NCI-H128 (cell line): ENCODE results near the gene RHOA.

Experiments used
- DNase-seq: peaks from one replicate; lab custom pipeline; 2025; ENCODE audit not compliant: unreplicated experiment; lab: John Stamatoyannopoulos, UW

Gene RHOA

DNA sequence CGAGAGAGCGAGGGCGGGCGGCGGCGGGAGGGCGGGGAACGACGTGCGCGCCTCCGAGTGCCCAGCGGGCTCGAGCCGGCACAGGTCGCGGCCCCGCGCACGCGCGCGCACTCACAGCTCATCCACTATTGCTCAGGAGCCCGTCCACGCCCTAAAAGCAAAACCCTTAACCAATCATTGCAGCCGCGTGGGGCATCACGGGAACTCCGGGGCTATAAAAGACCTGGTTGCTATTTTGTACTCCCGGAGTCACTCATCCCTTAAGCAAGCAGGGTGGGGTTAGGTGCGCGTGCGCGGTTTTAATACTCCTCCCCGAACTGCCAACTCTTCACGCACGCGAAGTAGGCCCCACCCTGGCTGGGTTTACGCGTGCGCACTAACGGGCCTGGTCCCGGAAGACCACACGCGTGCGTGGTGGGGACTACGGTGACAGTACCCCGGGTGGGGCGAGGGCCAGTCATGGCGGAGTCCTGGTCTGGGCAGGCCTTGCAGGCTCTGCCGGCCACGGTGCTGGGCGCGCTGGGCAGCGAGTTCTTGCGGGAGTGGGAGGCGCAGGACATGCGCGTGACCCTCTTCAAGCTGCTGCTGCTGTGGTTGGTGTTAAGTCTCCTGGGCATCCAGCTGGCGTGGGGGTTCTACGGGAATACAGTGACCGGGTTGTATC is at the start of gene RHOA, which contains the start of gene TCTA:
Gene RHOA (minus strand): TSS at position 9 of the 664 bp plus-strand sequence. CDS start 36,387 bp downstream, outside the sequence.
Gene TCTA (plus strand): TSS at position 456 of the 664 bp plus-strand sequence. CDS start 4 bp downstream, at position 460.
- peak; percentile 94 for DNase-seq

GRCh38 chr3:49460956-49461355 is 49.2 kb upstream of the RHOA start:
- no peak for DNase-seq

- no peak for DNase-seq
Observed at GRCh38 chr3:49460188-49460890, 48.6 kb upstream of the RHOA start.

DNA sequence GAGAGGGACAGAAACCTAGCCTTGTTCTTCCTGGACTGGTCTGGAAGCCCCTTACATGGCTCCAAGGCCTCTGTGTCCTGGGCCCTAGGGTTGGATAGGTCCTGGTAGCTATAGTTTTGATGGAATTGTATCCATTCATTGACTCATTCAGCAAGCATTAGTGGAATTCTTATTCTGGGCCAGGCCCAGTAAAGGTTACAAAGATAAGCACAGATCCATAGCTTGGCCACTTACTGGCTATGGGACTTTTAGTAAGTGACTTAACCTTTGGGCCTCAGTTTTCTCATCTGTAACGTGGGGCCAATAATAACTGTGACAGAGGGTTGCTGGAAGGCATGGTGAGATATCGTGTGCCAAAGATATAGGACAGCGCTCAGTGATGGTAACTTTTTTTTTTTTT is 44.7 kb upstream of the RHOA start:
- DNase-seq: no peak

DNA sequence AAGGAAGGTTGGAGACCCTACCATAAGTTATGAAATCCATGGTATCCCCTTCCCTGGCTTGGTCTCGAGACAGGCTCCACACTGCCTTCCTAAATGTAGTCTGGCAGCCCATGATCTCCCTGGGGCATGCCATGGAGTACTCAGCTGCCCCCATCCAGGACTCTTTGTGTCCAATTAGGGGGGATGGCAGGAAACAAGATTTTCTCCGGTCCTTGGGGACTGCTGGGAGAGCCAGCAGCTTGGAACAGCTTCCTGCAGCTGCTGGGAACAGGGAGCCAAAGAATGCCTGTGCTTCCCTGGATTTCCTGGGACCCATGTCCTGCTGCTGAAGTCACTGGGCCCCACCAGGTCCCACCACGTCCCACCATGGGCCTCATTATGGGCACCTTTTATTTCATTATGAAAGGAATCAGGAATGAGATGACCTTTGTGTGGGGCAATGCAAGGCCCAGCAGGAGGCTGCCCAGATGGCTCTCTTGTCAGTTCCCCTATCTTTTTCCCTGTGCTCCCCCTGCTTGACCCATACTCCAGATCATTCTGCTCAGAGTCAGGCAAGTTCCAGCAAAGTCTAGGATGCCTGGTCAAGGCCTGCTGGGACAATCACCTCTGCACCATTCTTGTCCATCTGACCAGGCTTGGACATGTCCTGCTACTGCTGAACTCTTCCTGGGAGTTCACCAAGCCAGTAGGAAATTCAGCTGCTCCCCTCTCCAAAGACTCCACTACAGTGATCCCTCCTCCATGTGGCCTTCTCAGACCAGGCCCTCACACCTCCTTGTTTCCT is 43.3 kb upstream of the RHOA start:
- DNase-seq: no peak

- DNase-seq: no peak
Observed at GRCh38 chr3:49454458-49454857, 42.7 kb upstream of the RHOA start.

GRCh38 chr3:49453621-49454020 is 41.8 kb upstream of the RHOA start:
- no peak for DNase-seq

DNA sequence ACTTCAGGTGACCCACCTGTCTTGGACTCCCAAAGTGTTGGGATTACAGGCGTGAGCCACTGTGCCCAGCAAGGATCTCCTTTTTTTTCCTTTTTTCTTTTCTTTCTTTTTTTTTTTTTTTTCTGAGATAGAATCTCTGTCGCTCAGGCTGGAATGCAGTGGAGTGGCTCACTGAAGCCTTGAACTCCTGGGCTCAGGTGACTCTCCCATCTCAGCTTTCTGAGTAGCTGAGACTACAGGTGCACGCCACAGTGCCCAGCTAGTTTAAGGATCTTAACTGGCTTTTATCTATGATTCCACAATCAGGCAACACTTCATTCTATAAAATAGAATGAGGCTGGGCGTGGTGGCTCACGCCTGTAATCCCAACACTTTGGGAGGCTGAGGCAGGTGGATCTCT is 33.6 kb upstream of the RHOA start:
- no peak for DNase-seq

DNA sequence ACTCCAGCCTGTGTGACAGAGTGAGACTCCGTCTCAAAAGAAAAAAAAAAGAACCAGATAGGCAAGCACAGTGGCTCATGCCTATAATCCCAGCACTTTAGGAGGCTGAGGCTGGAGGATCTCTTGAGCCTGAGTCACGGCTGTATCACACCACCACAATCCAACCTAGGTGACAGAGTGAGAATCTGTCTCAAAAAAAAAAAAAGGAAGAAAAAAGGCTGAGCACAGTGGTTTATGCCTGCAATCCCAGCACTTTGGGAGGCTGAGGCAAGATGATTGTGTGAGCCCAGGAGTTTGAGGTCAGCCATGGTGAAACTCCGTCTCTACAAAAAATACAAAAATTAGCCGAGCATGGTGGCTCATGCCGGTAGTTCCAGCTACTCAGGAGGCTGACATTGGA is 23.0 kb upstream of the RHOA start:
- DNase-seq: no peak

DNA sequence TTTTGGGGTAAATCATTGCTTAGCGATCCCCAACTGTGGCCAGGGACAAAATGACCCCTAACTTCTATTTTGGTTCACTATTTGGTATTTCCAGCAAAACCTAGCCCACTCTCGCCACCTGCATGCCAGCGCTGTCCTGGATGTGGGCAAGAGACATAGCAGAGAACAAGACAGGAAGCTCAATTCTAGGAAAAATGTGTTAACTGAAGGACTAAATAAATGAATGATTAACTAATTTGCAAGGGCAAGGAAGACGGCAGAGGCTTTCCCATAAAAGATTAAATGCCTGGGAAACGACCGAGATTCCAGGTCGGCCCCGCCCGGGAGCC is 16.9 kb upstream of the RHOA start:
- DNase-seq: no peak

DNA sequence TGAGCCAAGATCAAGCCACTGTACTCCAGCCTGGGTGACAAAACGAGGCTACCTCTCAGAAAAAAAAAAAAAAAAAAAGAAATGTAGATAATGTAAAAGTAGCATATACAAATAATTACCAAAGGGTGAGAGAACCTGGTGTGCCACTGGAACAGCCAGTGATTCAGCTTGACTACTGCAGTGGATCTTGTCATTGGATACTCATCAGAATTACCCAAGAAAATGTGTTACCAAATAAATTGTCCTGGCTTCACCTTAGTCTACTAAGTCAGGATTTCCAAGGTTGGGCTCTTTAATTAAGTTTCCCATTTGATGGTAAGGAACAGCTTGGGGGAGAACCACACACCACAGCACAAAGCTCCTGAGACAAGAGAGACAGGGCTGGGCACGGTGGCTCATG is 15.8 kb upstream of the RHOA start:
- no peak for DNase-seq

- DNase-seq: no peak
Observed at GRCh38 chr3:49424816-49425215, 13.0 kb upstream of the RHOA start.

DNA sequence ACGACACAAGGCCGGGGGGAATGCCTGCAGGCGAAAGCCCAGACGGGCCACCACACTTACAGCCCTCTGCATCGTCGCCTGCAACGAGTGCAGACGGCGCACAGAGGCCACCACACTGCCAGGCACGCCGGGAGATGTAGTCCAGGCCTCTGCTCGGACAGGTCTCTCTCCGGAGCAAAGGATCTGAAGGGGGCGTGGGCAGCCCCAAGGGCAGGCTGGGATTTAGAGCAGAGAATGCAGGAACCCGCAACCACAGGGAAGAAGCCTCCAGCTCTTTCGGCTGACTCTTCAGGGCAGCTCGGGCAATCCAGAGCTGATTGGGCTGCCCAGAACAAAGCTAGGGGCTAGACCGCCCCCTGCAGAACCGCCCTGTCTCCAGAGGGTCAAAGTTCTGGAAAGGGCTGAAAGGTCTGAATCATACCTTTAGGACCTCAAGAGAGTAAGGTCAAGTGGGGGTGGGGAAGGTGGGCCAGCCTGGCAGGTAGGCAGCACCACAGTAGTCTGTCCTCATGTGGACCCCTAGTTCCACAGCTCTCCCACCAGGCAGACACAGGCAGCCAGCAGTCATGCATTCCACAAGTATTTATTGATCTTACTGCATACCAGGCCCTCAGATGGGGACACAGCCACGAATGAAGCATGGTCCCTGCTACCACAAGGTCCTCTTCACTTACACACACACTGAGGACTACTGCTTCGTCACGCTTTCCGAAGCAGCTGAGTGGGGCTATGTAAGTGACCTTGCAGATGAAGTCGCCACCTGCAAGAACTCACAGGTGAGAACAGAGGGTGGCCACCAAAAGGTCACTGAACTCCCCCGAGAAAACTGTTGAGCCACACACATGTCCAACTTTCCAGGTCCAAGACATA is 10.8 kb upstream of the RHOA start, which contains the start of gene AMT:
Gene AMT (minus strand): TSS at position 95 of the 870 bp plus-strand sequence. CDS start 23 bp downstream, at position 72.
- no peak for DNase-seq

- DNase-seq: no peak
Observed at GRCh38 chr3:49421890-49422378, 10.2 kb upstream of the RHOA start.

DNA sequence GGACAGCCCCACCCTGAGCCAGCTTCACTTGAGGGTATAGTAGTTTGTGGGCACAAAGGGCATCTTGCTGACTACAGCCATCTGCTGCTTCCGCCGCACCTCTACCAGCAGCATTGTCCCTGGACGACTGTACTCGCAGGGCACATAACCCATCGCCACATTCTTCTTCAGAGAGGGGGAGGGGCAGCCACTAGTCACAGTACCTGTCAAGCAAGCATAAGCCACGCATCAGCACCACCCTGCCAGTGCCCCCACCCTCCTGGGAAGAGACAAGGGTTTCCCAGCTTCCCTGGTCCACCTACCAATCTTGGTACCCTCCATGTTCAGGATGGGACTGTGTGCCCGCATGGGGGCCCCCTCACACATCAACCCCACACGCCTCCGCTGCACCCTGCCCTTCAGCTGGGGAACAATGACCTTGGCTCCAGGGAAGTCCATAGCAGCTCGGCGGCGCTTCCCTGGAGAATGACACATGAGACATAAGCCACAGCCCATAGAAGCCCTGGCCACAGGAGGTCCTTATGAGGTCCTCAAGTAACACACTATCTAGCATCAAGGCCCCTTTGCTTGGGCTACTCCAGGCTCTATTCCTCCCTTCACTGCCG is 5.8 kb upstream of the RHOA start:
- no peak for DNase-seq

DNA sequence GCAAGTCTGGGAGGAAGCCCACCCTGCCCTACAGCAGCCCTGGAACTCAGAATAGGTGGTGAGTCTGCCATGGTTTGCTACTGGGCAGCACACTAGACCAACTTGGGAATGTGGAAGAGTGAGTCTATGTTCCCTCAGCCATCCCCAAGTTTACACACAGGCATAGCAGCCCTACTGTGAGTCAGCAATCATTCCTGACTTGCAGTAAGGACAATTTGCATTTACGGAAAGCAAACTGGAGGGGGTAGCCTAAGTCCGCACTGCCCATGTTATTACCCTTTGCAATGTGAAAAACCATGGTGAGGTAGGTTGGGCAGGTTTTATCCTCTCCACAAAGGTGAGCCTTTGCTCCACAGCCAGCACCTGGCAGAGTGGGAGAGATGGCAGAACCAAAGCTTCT is 5.1 kb upstream of the RHOA start:
- no peak for DNase-seq

DNA sequence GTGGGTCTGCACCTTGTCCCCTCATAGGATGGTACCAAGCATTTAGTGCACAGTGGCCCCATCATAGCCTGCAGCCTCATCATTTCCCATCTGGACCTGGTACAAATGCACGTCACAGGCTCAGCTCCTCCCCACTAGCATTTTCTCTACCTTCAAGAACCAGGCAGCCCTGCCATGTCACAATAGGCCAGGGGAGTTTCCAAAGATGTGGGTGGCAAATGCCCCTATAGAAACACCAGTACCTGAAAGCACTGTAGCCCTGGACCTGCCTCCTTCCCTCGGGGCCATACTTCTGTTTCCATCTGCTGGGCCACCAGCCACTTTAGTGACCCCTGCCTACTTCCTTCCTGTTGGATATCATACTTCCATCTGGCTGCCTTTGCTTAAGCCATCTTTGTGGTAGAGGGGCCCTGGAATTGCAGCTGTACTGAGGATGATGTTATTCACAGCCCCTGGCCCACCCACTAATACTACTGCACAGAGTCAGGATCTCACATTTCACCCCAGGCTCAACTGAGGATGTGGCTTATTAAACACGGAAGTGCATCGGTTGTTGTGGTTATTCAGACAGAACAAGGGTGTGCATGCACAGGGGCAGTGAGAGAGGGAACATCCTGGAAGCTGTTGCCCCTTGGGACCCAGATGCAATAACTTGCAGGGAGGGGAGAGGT is 4.3 kb upstream of the RHOA start:
- DNase-seq: no peak

DNA sequence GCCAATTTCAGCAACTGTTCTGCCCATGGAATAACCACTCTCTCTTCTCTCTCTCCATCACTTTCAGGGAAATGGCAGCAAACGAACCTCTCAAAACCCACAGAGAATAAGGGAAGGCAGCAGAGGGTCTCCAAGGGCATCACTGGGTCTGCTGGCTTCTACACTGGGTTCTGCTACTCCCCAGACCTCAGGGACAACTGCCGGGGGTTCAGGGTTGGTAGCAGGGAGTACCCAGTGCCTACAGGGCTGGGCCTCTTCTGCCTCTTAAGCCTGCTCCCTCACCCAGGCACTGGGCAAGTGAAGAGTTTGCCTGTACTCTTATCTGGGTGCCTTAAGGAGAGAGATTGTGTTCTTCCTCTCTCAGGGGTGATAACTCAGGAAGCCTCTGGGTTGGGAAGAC is 3.0 kb upstream of the RHOA start:
- DNase-seq: no peak

- DNase-seq: no peak
Observed at GRCh38 chr3:49413338-49413734, 1.6 kb upstream of the RHOA start.
